ENCODE data around the gene ACOX2.
"Not testable (repeated sequence)": the region's sequence is repeated elsewhere in the genome, so short reads cannot be mapped to it uniquely, and the experiment has no call there.

DNA sequence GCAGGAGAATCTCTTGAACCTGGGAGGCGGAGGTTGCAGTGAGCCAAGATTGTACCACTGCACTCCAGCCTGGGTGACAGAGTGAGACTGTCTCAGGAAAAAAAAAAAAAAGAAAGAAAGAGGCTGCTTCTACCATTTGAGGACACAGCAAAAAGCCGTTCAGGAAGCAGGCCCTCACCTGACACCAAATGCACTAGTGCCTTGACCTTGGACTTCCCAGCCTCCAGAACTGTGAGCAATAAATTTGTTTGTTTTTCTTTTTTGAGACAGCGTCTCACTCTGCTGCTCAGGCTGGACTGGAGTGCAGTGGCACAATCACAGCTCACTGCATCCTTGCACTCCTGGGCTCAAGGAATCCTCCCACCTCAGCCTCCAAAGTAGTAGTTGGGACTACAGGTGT, 9.6 kb downstream of the ACOX2 start:
- TF ChIP-seq EZH2 (IDR thresholded peaks at IDR 0.05; ENCODE audit: low read length, missing control alignments), result not testable (repeated sequence)
- TF ChIP-seq, protein P1, sequence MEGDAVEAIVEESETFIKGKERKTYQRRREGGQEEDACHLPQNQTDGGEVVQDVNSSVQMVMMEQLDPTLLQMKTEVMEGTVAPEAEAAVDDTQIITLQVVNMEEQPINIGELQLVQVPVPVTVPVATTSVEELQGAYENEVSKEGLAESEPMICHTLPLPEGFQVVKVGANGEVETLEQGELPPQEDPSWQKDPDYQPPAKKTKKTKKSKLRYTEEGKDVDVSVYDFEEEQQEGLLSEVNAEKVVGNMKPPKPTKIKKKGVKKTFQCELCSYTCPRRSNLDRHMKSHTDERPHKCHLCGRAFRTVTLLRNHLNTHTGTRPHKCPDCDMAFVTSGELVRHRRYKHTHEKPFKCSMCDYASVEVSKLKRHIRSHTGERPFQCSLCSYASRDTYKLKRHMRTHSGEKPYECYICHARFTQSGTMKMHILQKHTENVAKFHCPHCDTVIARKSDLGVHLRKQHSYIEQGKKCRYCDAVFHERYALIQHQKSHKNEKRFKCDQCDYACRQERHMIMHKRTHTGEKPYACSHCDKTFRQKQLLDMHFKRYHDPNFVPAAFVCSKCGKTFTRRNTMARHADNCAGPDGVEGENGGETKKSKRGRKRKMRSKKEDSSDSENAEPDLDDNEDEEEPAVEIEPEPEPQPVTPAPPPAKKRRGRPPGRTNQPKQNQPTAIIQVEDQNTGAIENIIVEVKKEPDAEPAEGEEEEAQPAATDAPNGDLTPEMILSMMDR (conservative IDR thresholded peaks at IDR 0.05 in 1 of 2, IDR thresholded peaks at IDR 0.05 in 1 of 2; ENCODE audit: low read depth in 1 of 2, low read length in 2 of 2), result not testable (repeated sequence)
